B cell (primary cell): ENCODE measurements around the gene ALKBH6.

Source experiments
- EZH2 ChIP-seq: IDR thresholded peaks from 2 replicates; pipeline ENCODE4 v1.6.1; 2012; ENCODE audit warnings: borderline replicate concordance, low read depth, mild to moderate bottlenecking, moderate library complexity, low read length; ENCODE audit not compliant: insufficient read depth, poor library complexity, severe bottlenecking
- TF ChIP-seq, protein P1 (sequence below): fragments of 200-600 bp; IDR thresholded peaks from one replicate; pipeline ENCODE4 v1.8.0; 2022; ENCODE audit warnings: antibody characterized with exemption, mild to moderate bottlenecking

DNA sequence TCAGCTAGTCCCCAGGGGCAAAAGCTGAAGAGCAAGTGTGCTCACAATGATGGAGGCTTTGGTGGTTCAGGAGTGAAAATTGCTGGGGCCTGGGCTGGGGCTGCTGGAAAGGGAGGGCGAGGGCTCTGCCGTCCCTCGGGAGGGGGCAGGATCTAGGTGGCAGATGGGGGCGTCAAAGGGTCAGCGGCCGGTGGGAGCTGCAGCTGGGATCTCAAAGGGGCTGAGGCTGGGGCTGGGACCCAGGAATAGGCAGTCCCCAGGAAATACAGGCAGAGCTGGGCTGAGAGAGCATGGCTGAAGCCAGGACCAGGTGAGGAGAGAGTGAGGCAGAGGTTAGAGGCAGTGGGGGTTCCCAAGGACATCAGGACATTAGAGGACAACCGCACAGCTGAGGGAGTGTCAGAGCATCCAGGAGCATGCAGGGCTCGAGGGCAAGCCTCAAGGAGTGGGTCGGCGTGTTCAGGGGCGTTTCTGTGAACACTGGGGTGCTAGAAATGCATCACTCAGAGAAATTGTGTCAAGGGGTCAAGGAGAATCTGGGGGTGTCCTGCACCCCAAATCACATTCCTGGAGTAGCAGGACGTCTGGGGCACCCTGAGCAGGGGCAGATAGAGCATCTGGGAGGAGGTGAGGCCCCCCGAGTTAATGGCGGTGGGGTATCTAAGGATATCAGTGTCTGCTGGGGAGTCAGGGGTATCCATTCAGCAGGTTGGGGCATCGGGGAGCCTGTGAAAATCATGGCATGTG lies 4.2 kb downstream of the ALKBH6 start:
- TF ChIP-seq, protein P1, sequence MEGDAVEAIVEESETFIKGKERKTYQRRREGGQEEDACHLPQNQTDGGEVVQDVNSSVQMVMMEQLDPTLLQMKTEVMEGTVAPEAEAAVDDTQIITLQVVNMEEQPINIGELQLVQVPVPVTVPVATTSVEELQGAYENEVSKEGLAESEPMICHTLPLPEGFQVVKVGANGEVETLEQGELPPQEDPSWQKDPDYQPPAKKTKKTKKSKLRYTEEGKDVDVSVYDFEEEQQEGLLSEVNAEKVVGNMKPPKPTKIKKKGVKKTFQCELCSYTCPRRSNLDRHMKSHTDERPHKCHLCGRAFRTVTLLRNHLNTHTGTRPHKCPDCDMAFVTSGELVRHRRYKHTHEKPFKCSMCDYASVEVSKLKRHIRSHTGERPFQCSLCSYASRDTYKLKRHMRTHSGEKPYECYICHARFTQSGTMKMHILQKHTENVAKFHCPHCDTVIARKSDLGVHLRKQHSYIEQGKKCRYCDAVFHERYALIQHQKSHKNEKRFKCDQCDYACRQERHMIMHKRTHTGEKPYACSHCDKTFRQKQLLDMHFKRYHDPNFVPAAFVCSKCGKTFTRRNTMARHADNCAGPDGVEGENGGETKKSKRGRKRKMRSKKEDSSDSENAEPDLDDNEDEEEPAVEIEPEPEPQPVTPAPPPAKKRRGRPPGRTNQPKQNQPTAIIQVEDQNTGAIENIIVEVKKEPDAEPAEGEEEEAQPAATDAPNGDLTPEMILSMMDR, result no peak
- no peak for TF ChIP-seq EZH2
